HepG2 (cell line): ENCODE measurements around the gene OSBP. TPM values are rescaled to one million over a fixed set of nuclear protein-coding genes. Genes with fewer than 3 reads are reported as not detected.

Experiments used
- KDM5B ChIP-seq: sonication (generic); formaldehyde crosslinking; IDR thresholded peaks from 2 replicates; pipeline ENCODE4 v1.4.0; 2020; ENCODE audit warnings: missing genetic modification reagents, mild to moderate bottlenecking, borderline replicate concordance
- MEIS2 ChIP-seq: sonication (generic); formaldehyde crosslinking; IDR thresholded peaks from 2 replicates; pipeline ENCODE4 v1.9.0; 2021; ENCODE audit warnings: mild to moderate bottlenecking, missing genetic modification reagents
- ZFX ChIP-seq: sonication (generic); formaldehyde crosslinking; IDR thresholded peaks from 2 replicates; pipeline ENCODE4 v1.4.0; 2020; ENCODE audit warnings: mild to moderate bottlenecking, low read depth, missing genetic modification reagents, moderate library complexity
- ZKSCAN5 ChIP-seq: sonication (generic); formaldehyde crosslinking; IDR thresholded peaks from 2 replicates; pipeline ENCODE4 v1.5.1; 2020; ENCODE audit warnings: mild to moderate bottlenecking, missing genetic modification reagents
- ZSCAN21 ChIP-seq: sonication (generic); formaldehyde crosslinking; IDR thresholded peaks from 2 replicates; pipeline ENCODE4 v1.8.0; 2022; ENCODE audit warnings: mild to moderate bottlenecking, missing genetic modification reagents, moderate library complexity, borderline replicate concordance
- polyA plus RNA-seq, 8 experiments: library from polyadenylated mRNA; depleted of rRNA in 3 of 8; stranded (reverse) in 7 of 8; unstranded in 1 of 8; fragments of >200 nt; fragmentation: Illumina TruSeq in 4 of 8; extraction: Trizol in 4 of 8; gene quantifications; 2 replicates each; pipeline versions ENCODE4 v1.2.1 to v1.2.3, GENCODE V29; 2011 to 2016; ENCODE audit warnings: low read depth in 4 of 8, missing spikeins in 1 of 8, mixed read lengths in 1 of 8; ENCODE audit not compliant: insufficient read depth in 1 of 8
- total RNA-seq, 5 experiments: library from RNA; depleted of rRNA; stranded (reverse); fragments of >200 nt; fragmentation: Illumina TruSeq; extraction: Trizol; gene quantifications; 2 replicates each; pipeline ENCODE4 v1.2.3, GENCODE V29; 2016; ENCODE audit warnings: low read depth in 1 of 5
- TF ChIP-seq, protein P1 (sequence below): fragments of 450-650 bp; IDR thresholded peaks from 2 replicates; pipeline ENCODE4 v1.6.1; 2016
- TF ChIP-seq, protein P2 (sequence below): sonication (generic); formaldehyde crosslinking; IDR thresholded peaks from 2 replicates; pipeline ENCODE4 v1.4.0; 2020; ENCODE audit warnings: missing genetic modification reagents, borderline replicate concordance
- TF ChIP-seq, protein P3 (sequence below): IDR thresholded peaks from 2 replicates; pipeline ENCODE4 v1.6.1; 2016; ENCODE audit warnings: control low read depth
- TF ChIP-seq, protein P4 (sequence below): sonication (generic); formaldehyde crosslinking; IDR thresholded peaks from 2 replicates; pipeline ENCODE4 v1.4.0; 2020; ENCODE audit warnings: mild to moderate bottlenecking, missing genetic modification reagents

Gene OSBP
- total and polyA plus RNA-seq, 2 of the 13 experiments (the other 11 are each of a cell fraction or from before 2014, with no cell fraction given): 12.1 to 13.5 TPM

DNA sequence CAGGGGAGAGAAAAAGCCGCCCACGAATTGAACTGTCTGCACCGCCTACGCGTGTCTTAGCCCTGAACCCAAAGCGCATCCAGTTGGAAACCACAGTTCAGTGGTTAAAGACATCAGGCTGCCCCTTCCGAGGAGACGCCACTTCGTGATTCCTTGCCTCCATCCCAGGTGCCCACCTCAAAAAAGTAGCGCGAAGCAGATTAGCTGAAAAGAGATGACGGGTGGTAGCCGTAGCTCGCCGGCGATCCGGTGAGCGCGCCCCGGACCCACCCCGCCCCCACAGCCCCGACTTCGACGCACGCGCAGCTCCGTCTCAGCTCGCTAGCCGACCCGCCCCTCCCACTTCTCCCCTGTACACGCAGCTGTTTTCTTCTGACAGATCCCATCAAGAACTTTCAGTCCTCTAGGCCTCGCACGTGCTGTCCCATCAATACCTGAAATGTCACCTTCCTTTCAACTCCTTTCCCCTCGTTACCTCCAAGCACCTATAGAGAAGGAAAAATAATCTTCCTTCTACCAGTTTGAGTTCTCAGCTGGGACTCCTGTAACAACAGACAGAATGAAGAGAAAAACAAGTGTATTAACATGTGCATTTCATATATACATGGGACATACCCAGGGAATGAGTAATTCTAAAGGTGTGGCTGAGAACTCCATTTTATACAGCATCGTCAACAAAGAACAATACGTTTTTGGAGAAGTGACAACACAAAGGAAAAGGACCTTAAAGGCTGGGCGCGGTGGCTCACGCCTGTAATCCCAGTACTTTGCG is 54.7 kb downstream of the OSBP start (continued):
- TF ChIP-seq ZSCAN21: no peak; the same call in 1 of the 2 replicates
- peak; percentile 65 for TF ChIP-seq ZFX (CRISPR knock-in tag)
- TF ChIP-seq, protein P1, sequence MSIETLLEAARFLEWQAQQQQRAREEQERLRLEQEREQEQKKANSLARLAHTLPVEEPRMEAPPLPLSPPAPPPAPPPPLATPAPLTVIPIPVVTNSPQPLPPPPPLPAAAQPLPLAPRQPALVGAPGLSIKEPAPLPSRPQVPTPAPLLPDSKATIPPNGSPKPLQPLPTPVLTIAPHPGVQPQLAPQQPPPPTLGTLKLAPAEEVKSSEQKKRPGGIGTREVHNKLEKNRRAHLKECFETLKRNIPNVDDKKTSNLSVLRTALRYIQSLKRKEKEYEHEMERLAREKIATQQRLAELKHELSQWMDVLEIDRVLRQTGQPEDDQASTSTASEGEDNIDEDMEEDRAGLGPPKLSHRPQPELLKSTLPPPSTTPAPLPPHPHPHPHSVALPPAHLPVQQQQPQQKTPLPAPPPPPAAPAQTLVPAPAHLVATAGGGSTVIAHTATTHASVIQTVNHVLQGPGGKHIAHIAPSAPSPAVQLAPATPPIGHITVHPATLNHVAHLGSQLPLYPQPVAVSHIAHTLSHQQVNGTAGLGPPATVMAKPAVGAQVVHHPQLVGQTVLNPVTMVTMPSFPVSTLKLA: peak; percentile 88
- 0 out of 2 replicates have a peak, but pooled peaks have one; percentile 57 for TF ChIP-seq KDM5B
- TF ChIP-seq MEIS2 (CRISPR knock-in tag): 0 out of 2 replicates have a peak, but pooled peaks have one; percentile 31
- TF ChIP-seq, protein P2, sequence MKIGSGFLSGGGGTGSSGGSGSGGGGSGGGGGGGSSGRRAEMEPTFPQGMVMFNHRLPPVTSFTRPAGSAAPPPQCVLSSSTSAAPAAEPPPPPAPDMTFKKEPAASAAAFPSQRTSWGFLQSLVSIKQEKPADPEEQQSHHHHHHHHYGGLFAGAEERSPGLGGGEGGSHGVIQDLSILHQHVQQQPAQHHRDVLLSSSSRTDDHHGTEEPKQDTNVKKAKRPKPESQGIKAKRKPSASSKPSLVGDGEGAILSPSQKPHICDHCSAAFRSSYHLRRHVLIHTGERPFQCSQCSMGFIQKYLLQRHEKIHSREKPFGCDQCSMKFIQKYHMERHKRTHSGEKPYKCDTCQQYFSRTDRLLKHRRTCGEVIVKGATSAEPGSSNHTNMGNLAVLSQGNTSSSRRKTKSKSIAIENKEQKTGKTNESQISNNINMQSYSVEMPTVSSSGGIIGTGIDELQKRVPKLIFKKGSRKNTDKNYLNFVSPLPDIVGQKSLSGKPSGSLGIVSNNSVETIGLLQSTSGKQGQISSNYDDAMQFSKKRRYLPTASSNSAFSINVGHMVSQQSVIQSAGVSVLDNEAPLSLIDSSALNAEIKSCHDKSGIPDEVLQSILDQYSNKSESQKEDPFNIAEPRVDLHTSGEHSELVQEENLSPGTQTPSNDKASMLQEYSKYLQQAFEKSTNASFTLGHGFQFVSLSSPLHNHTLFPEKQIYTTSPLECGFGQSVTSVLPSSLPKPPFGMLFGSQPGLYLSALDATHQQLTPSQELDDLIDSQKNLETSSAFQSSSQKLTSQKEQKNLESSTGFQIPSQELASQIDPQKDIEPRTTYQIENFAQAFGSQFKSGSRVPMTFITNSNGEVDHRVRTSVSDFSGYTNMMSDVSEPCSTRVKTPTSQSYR (CRISPR knock-in tag): peak; percentile 74
- TF ChIP-seq, protein P3, sequence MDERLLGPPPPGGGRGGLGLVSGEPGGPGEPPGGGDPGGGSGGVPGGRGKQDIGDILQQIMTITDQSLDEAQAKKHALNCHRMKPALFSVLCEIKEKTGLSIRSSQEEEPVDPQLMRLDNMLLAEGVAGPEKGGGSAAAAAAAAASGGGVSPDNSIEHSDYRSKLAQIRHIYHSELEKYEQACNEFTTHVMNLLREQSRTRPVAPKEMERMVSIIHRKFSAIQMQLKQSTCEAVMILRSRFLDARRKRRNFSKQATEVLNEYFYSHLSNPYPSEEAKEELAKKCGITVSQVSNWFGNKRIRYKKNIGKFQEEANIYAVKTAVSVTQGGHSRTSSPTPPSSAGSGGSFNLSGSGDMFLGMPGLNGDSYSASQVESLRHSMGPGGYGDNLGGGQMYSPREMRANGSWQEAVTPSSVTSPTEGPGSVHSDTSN (CRISPR knock-in tag): no peak
- TF ChIP-seq ZKSCAN5 (CRISPR knock-in tag): peak; percentile 88
- TF ChIP-seq, protein P4, sequence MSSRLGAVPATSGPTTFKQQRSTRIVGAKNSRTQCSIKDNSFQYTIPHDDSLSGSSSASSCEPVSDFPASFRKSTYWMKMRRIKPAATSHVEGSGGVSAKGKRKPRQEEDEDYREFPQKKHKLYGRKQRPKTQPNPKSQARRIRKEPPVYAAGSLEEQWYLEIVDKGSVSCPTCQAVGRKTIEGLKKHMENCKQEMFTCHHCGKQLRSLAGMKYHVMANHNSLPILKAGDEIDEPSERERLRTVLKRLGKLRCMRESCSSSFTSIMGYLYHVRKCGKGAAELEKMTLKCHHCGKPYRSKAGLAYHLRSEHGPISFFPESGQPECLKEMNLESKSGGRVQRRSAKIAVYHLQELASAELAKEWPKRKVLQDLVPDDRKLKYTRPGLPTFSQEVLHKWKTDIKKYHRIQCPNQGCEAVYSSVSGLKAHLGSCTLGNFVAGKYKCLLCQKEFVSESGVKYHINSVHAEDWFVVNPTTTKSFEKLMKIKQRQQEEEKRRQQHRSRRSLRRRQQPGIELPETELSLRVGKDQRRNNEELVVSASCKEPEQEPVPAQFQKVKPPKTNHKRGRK (CRISPR knock-in tag): peak; percentile 8; the same call in 1 of the 2 replicates
